H1 (cell line): ENCODE data around the gene TRIM75.

Source experiments
- BACH1 ChIP-seq: IDR thresholded peaks from 2 replicates; pipeline ENCODE4 v1.6.1; 2012; ENCODE audit warnings: low read length, improper control_type of control experiment
- CTCF ChIP-seq, 3 experiments: IDR thresholded peaks; 1 replicate in 2 of 3; 2 replicates in 1 of 3; pipeline versions ENCODE4 v1.5.1 to v1.6.1; 2011; ENCODE audit warnings: low read length in 3 of 3, mild to moderate bottlenecking in 3 of 3, inconsistent platforms in 2 of 3, low read depth in 1 of 3, moderate library complexity in 1 of 3; ENCODE audit not compliant: insufficient read depth in 1 of 3; ENCODE audit errors: control extremely low read depth in 1 of 3
- JUN ChIP-seq: IDR thresholded peaks from 2 replicates; pipeline ENCODE4 v1.6.1; 2011; ENCODE audit warnings: low read depth, mild to moderate bottlenecking, improper control_type of control experiment, low read length

GRCh38 chr4:165059386-165059785 lies 5.7 kb downstream of the TRIM75 start:
- TF ChIP-seq JUN (no peak), BACH1 (no peak), CTCF (IDR thresholded peaks at IDR 0.05; ENCODE audit: control extremely low read depth in 1 of 3, insufficient read depth in 1 of 3, low read depth in 1 of 3, low read length in 3 of 3) (no peak)
